ENCODE measurements around the gene ADCYAP1R1. TPM values are rescaled to one million over a fixed set of nuclear protein-coding genes. Genes with fewer than 3 reads are reported as not detected.

Gene ADCYAP1R1
- not detected for total RNA-seq

- DNase-seq (ENCODE audit: low read depth in 2 of 3, low spot score in 2 of 3): no peak
Observed at GRCh38 chr7:31051598-31052486, at the start of gene ADCYAP1R1. Gene ADCYAP1R1 (plus strand): TSS chr7:31052308. CDS start chr7:31063265, 10,957 bp downstream.

GRCh38 chr7:31003097-31003496, 49.0 kb upstream of the ADCYAP1R1 start:
- DNase-seq (ENCODE audit: low read depth in 2 of 3, low spot score in 2 of 3): no peak

GRCh38 chr7:31003721-31004120, 48.4 kb upstream of the ADCYAP1R1 start:
- no peak for DNase-seq (ENCODE audit: low read depth in 2 of 3, low spot score in 2 of 3)

GRCh38 chr7:31004393-31004792, 47.7 kb upstream of the ADCYAP1R1 start:
- no peak for DNase-seq (ENCODE audit: low read depth in 2 of 3, low spot score in 2 of 3)

- DNase-seq (ENCODE audit: low read depth in 2 of 3, low spot score in 2 of 3): no peak
Observed at GRCh38 chr7:31006857-31007256, 45.3 kb upstream of the ADCYAP1R1 start.

- no peak for DNase-seq (ENCODE audit: low read depth in 2 of 3, low spot score in 2 of 3)
Observed at GRCh38 chr7:31007634-31008033, 44.5 kb upstream of the ADCYAP1R1 start.

GRCh38 chr7:31014826-31015225, 37.3 kb upstream of the ADCYAP1R1 start:
- DNase-seq (ENCODE audit: low read depth in 2 of 3, low spot score in 2 of 3): no peak

GRCh38 chr7:31017032-31017675, 35.0 kb upstream of the ADCYAP1R1 start:
- no peak for DNase-seq (ENCODE audit: low read depth in 2 of 3, low spot score in 2 of 3)

GRCh38 chr7:31017721-31018120, 34.4 kb upstream of the ADCYAP1R1 start:
- DNase-seq (ENCODE audit: low read depth in 2 of 3, low spot score in 2 of 3): no peak

GRCh38 chr7:31019509-31019908, 32.6 kb upstream of the ADCYAP1R1 start:
- no peak for DNase-seq (ENCODE audit: low read depth in 2 of 3, low spot score in 2 of 3)

- DNase-seq (ENCODE audit: low read depth in 2 of 3, low spot score in 2 of 3): no peak
Observed at GRCh38 chr7:31020161-31020560, 31.9 kb upstream of the ADCYAP1R1 start.

GRCh38 chr7:31020652-31021051, 31.5 kb upstream of the ADCYAP1R1 start:
- DNase-seq (ENCODE audit: low read depth in 2 of 3, low spot score in 2 of 3): no peak

GRCh38 chr7:31022117-31022516, 30.0 kb upstream of the ADCYAP1R1 start:
- DNase-seq (ENCODE audit: low read depth in 2 of 3, low spot score in 2 of 3): no peak

- no peak for DNase-seq (ENCODE audit: low read depth in 2 of 3, low spot score in 2 of 3)
Observed at GRCh38 chr7:31022726-31023125, 29.4 kb upstream of the ADCYAP1R1 start.

GRCh38 chr7:31023877-31024276, 28.2 kb upstream of the ADCYAP1R1 start:
- peak in 1 of 3 donors; percentile 5 for DNase-seq (ENCODE audit: low read depth in 2 of 3, low spot score in 2 of 3)

- no peak for DNase-seq (ENCODE audit: low read depth in 2 of 3, low spot score in 2 of 3)
Observed at GRCh38 chr7:31027161-31027965, 24.7 kb upstream of the ADCYAP1R1 start.

GRCh38 chr7:31028006-31028405, 24.1 kb upstream of the ADCYAP1R1 start:
- no peak for DNase-seq (ENCODE audit: low read depth in 2 of 3, low spot score in 2 of 3)

- DNase-seq (ENCODE audit: low read depth in 2 of 3, low spot score in 2 of 3): no peak
Observed at GRCh38 chr7:31028417-31028992, 23.6 kb upstream of the ADCYAP1R1 start.

- DNase-seq (ENCODE audit: low read depth in 2 of 3, low spot score in 2 of 3): no peak
Observed at GRCh38 chr7:31029251-31030042, 22.7 kb upstream of the ADCYAP1R1 start.
